ENCODE data around the gene SPATS2. TPM values are rescaled to one million over a fixed set of nuclear protein-coding genes. Genes with fewer than 3 reads are reported as not detected.

SPATS2 gene
- total RNA-seq, 2 experiments from 2014 or later = 22.7 to 36.4 TPM

DNA sequence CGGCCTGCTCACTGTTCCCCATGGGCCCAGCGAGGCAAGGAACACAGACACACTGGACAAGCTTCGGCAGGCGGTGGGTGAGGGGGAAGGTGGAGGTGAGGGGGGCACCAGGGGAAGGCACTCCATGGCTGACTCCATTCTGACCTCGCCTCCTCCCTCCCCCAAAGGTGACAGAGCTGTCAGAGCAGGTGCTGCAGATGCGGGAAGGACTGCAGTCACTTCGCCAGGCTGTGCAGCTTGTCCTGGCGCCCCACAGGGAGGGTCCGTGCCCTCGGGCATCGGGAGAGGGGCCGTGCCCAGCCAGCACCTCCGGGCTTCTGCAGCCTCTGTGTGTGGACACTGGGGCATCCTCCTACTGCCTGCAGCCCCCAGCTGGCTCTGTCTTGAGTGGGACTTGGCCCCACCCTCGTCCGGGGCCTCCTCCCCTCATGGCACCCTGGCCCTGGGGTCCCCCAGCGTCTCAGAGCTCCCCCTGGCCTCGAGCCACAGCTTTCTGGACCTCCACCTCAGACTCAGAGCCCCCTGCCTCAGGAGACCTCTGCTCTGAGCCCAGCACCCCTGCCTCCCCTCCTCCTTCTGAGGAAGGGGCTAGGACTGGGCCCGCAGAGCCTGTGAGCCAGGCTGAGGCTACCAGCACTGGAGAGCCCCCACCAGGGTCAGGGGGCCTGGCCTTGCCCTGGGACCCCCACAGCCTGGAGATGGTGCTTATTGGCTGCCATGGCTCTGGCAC lies 190.1 kb downstream of the SPATS2 start:
- H3K79me2 ChIP-seq (ENCODE audit: insufficient read depth, low read depth, low read length) = no peaks in the 10 kb centered on the region
- H3K27ac ChIP-seq (ENCODE audit: low read depth, low read length, poor library complexity, severe bottlenecking) = no peak overlapping the region
- TF ChIP-seq, protein P1, sequence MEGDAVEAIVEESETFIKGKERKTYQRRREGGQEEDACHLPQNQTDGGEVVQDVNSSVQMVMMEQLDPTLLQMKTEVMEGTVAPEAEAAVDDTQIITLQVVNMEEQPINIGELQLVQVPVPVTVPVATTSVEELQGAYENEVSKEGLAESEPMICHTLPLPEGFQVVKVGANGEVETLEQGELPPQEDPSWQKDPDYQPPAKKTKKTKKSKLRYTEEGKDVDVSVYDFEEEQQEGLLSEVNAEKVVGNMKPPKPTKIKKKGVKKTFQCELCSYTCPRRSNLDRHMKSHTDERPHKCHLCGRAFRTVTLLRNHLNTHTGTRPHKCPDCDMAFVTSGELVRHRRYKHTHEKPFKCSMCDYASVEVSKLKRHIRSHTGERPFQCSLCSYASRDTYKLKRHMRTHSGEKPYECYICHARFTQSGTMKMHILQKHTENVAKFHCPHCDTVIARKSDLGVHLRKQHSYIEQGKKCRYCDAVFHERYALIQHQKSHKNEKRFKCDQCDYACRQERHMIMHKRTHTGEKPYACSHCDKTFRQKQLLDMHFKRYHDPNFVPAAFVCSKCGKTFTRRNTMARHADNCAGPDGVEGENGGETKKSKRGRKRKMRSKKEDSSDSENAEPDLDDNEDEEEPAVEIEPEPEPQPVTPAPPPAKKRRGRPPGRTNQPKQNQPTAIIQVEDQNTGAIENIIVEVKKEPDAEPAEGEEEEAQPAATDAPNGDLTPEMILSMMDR (conservative IDR thresholded peaks at IDR 0.05; ENCODE audit: low read length) = no peak
- TF ChIP-seq EZH2phosphoT487 (IDR thresholded peaks at IDR 0.05; ENCODE audit: borderline replicate concordance, low read depth, low read length) = no peak
- H3K9me3 ChIP-seq (ENCODE audit: low read length) = no peaks in the 10 kb centered on the region
- no peak overlapping the region for H2AFZ ChIP-seq (ENCODE audit: low read length)
- no peaks in the 10 kb centered on the region for H4K20me1 ChIP-seq (ENCODE audit: insufficient read depth, low read length)
- no peak overlapping the region for H3K4me2 ChIP-seq (ENCODE audit: low read length)
- H3K4me3 ChIP-seq (ENCODE audit: low read depth, low read length, poor library complexity, severe bottlenecking) = no peak overlapping the region
- ChIA-PET POLR2A (no interaction called here), CTCF (ENCODE audit: unreplicated experiment) (no interaction called here)
- no peak for DNase-seq (ENCODE audit: low spot score)
- H3K9me2 ChIP-seq (ENCODE audit: insufficient read depth, low read length) = no peaks in the 10 kb centered on the region
- H3K4me1 ChIP-seq (ENCODE audit: insufficient read depth, low read length, poor library complexity, severe bottlenecking) = peaks cover 13% of the 10 kb centered on the region
- intact Hi-C loops (cut with micrococcal nuclease; ENCODE audit: unreplicated experiment) = no loop called here
- no TSS peak for BruUV-seq (replicated peaks)
- H3K36me3 ChIP-seq (ENCODE audit: insufficient read depth, low read length) = peaks cover 58% of the 10 kb centered on the region

DNA sequence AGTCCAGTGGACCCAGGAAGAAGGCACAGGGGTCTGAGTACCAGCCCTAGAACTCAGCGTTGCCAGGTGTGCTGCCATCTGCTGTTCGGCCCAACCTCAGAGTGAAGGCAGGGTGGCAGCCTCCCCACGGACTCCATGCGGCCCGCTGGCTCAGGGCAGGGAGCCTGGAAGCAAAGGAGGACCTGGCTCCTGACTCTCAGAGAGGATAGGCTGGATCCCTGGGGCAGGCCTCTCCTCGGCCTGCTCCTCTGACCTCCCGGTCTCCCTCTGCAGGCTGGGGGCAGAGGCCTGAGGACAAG lies 190.6 kb downstream of the SPATS2 start:
- BruUV-seq (replicated peaks) = no TSS peak
- H3K79me2 ChIP-seq (ENCODE audit: insufficient read depth, low read depth, low read length) = no peaks in the 10 kb centered on the region
- no peak overlapping the region for H2AFZ ChIP-seq (ENCODE audit: low read length)
- H4K20me1 ChIP-seq (ENCODE audit: insufficient read depth, low read length) = no peaks in the 10 kb centered on the region
- CTCF ChIA-PET (ENCODE audit: unreplicated experiment) = no interaction called here
- intact Hi-C loops (cut with micrococcal nuclease; ENCODE audit: unreplicated experiment) = no loop called here
- H3K36me3 ChIP-seq (ENCODE audit: insufficient read depth, low read length) = peaks cover 63% of the 10 kb centered on the region
- H3K4me2 ChIP-seq (ENCODE audit: low read length) = no peak overlapping the region
- no peak overlapping the region for H3K27ac ChIP-seq (ENCODE audit: low read depth, low read length, poor library complexity, severe bottlenecking)
- TF ChIP-seq, protein P1 (conservative IDR thresholded peaks at IDR 0.05; ENCODE audit: low read length) = peak; percentile 53
- no peak for TF ChIP-seq EZH2phosphoT487 (IDR thresholded peaks at IDR 0.05; ENCODE audit: borderline replicate concordance, low read depth, low read length)
- H3K4me3 ChIP-seq (ENCODE audit: low read depth, low read length, poor library complexity, severe bottlenecking) = no peak overlapping the region
- no peak for DNase-seq (ENCODE audit: low spot score)
- POLR2A ChIA-PET = no interaction called here
- H3K9me2 ChIP-seq (ENCODE audit: insufficient read depth, low read length) = no peaks in the 10 kb centered on the region
- H3K4me1 ChIP-seq (ENCODE audit: insufficient read depth, low read length, poor library complexity, severe bottlenecking) = peaks cover 8% of the 10 kb centered on the region
- no peaks in the 10 kb centered on the region for H3K9me3 ChIP-seq (ENCODE audit: low read length)

DNA sequence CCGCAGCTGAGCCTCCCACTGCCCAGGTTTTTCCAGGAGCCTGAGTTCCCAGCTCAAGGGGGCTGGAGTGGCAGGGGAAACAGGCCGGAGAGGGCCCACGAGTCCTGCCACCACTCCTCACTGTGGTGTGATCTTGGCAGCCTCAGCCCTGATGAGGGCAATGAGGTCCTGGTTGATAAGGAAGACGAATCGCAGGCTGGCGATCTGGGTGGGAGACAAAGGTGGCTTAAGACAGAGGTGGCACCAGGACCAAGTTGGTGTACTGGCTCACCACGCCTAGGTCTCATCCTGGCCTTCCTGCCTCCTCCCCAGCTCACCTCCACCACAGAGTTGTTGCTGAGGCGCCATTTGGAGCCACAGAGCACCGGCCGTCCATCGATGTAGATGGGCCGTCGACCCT lies 191.3 kb downstream of the SPATS2 start:
- Histone ChIP-seq H3K79me2 (ENCODE audit: insufficient read depth, low read depth, low read length) (no peaks in the 10 kb centered on the region), H2AFZ (ENCODE audit: low read length) (no peak overlapping the region), H3K9me2 (ENCODE audit: insufficient read depth, low read length) (no peaks in the 10 kb centered on the region), H3K36me3 (ENCODE audit: insufficient read depth, low read length) (peaks cover 69% of the 10 kb centered on the region), H3K27ac (ENCODE audit: low read depth, low read length, poor library complexity, severe bottlenecking) (no peak overlapping the region), H3K4me2 (ENCODE audit: low read length) (no peak overlapping the region), H3K9me3 (ENCODE audit: low read length) (no peaks in the 10 kb centered on the region), H3K4me1 (ENCODE audit: insufficient read depth, low read length, poor library complexity, severe bottlenecking) (peaks cover 3% of the 10 kb centered on the region), H4K20me1 (ENCODE audit: insufficient read depth, low read length) (no peaks in the 10 kb centered on the region), H3K4me3 (ENCODE audit: low read depth, low read length, poor library complexity, severe bottlenecking) (no peak overlapping the region)
- no peak for DNase-seq (ENCODE audit: low spot score)
- intact Hi-C loops (cut with micrococcal nuclease; ENCODE audit: unreplicated experiment) = no loop called here
- BruUV-seq (replicated peaks) = TSS peak; percentile 61
- no peak for TF ChIP-seq EZH2phosphoT487 (IDR thresholded peaks at IDR 0.05; ENCODE audit: borderline replicate concordance, low read depth, low read length)
- ChIA-PET CTCF (ENCODE audit: unreplicated experiment) (no interaction called here), POLR2A (no interaction called here)
